Gastrocnemius medialis (tissue), 4 donors: ENCODE results near the gene CTNNA2. TPM values are rescaled to one million over a fixed set of nuclear protein-coding genes. Genes with fewer than 3 reads are reported as not detected.
A peak's percentile ranks its signal among the peaks of the same experiment; 100 is the strongest.

Experiments used
- ATAC-seq, 2 donors: fragments of 150-250 bp; one replicate each; pipeline ENCODE4 v1.9.1; 2016
- DNase-seq, 2 donors: peaks; one replicate each; pipeline ENCODE4 v3.0.0-alpha.2; 2019
- H3K27ac ChIP-seq, 4 donors: fragments of 200-600 bp; sonication (generic); 1 replicate in 1 of 4; 2 replicates in 3 of 4; pipeline ENCODE4 v1.5.1; 2016 to 2018; ENCODE audit warnings: mild to moderate bottlenecking in 2 of 4, moderate library complexity in 1 of 4
- H3K27me3 ChIP-seq, 3 donors: fragments of 200-600 bp; sonication (generic) in 2 of 3; 1 replicate in 1 of 3; 2 replicates in 2 of 3; pipeline versions ENCODE4 v1.5.1 to v1.6.0; 2016 to 2019; ENCODE audit warnings: mild to moderate bottlenecking in 1 of 3, moderate library complexity in 1 of 3
- H3K36me3 ChIP-seq, 2 donors: fragments of 200-600 bp; sonication (generic) in 1 of 2; one replicate each; pipeline ENCODE4 v1.5.1; 2017 to 2018
- H3K4me1 ChIP-seq, 2 donors: fragments of 200-600 bp; sonication (generic) in 1 of 2; one replicate each; pipeline ENCODE4 v1.5.1; 2016 to 2017; ENCODE audit warnings: mild to moderate bottlenecking in 2 of 2
- H3K4me3 ChIP-seq, 4 donors: fragments of 200-600 bp; sonication (generic) in 3 of 4; 1 replicate in 1 of 4; 2 replicates in 3 of 4; pipeline ENCODE4 v1.5.1; 2016 to 2019; ENCODE audit warnings: mild to moderate bottlenecking in 2 of 4
- H3K9me3 ChIP-seq, 3 donors: fragments of 200-600 bp; sonication (generic) in 2 of 3; 1 replicate in 1 of 3; 2 replicates in 2 of 3; pipeline ENCODE4 v1.5.1; 2016 to 2019
- POLR2A ChIP-seq, 2 donors: fragments of 450-650 bp; IDR thresholded peaks; one replicate each; pipeline ENCODE4 v1.6.1; 2017; ENCODE audit warnings: antibody characterized with exemption in 2 of 2, mild to moderate bottlenecking in 2 of 2, moderate library complexity in 2 of 2
- in situ Hi-C, 4 donors: fragments of 200-750 bp; cut with MboI; loops; one replicate each; pipeline versions ENCODE4 v1.15.0 to v1.8.0; 2017; ENCODE audit warnings: low sequenced_read_pairs in 4 of 4
- intact Hi-C: fragments of 100-400 bp; cut with DNase I; formaldehyde crosslinking; loops from one replicate; pipeline ENCODE4 v1.15.1; 2023; ENCODE audit warnings: low total_unique reads
- total RNA-seq, 4 donors: library from RNA; depleted of rRNA; stranded (reverse); fragments of >200 nt; gene quantifications; one replicate each; pipeline versions ENCODE4 v1.1.0 to v1.2.3, GENCODE V29; 2016
- TF ChIP-seq, protein P1 (sequence below), 5 experiments: fragments of 450-650 bp in 3 of 5; fragments of 200-600 bp in 2 of 5; sonication (generic) in 2 of 5; IDR thresholded peaks in 4 of 5; conservative IDR thresholded peaks in 1 of 5; 1 replicate in 4 of 5; 2 replicates in 1 of 5; pipeline ENCODE4 v1.5.1; 2016 to 2019; ENCODE audit warnings: antibody characterized with exemption in 5 of 5, mild to moderate bottlenecking in 3 of 5, moderate library complexity in 3 of 5

Gene CTNNA2
- not detected for total RNA-seq

DNA sequence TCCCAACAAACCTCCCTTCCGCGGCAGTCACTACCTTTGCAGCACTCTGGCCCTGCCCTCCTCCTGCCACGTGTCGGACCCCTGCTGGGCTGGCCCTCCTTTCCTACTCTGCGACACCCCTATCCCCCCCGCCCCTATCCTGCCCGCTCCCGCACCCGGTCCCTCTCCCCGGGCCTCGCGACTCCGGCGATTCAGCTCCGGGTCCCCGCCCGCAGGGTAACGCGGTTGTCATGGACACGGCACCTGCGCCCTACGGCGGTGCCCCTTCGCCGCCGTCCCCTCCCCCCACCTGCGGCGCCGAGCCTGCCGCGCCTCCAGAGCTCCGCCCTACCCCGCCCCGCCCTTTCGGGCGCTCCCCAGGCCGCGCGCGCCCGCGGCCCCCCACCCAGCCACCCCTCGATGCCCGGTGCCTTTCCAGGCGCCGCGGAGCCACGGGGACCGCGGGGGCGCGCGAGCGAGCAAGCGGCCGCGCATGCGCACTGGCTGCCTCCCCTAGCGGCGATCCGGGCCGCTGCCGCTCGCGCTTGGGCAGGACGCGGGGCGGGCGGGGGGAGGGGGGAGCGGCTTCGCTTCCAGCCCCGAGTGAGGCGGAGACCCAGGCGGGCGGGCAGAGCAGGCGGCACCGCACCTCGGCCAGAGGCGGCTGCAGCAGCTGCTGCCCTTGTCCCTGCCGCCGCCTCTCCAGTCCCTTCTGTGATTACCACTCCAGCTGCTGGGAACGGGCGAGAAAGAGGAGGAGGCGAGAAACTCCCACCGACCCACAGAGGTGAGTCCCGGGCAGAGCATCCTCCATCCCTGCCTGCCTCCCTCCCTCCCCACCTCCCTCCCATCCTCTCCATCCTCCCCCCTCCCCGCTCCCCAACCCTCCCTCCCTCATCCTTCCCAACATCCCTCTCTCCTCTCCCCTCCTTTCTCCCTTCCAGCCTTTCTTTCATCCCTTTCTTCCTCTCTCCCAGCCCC, at the start of gene CTNNA2:
Gene CTNNA2, plus strand, starts transcription at position 610 of the 960 bp plus-strand sequence.
- TF ChIP-seq POLR2A (IDR thresholded peaks at IDR 0.05), result no peak
- in situ Hi-C loops, result no loop called here
- DNase-seq, result no peak
- intact Hi-C loops, result no loop called here
- H3K36me3 ChIP-seq, result no peaks in the 10 kb centered on the region
- no peak for ATAC-seq
- peak within 1 kb of the TSS in 3 of 4 donors; percentile 21 to 30 (median 27) for H3K4me3 ChIP-seq
- H3K27ac ChIP-seq, result no peak within 1 kb of the TSS
- H3K4me1 ChIP-seq, result no peaks in the 10 kb centered on the region
- no peaks in the 10 kb centered on the region for H3K9me3 ChIP-seq
- H3K27me3 ChIP-seq, result peaks cover 5 to 16% (median 6%) of the 10 kb centered on the region in 3 donors

- intact Hi-C loops, result no loop called here
- no peaks in the 10 kb centered on the region for H3K36me3 ChIP-seq
- no peak overlapping the region for H3K4me3 ChIP-seq
- TF ChIP-seq, protein P1, sequence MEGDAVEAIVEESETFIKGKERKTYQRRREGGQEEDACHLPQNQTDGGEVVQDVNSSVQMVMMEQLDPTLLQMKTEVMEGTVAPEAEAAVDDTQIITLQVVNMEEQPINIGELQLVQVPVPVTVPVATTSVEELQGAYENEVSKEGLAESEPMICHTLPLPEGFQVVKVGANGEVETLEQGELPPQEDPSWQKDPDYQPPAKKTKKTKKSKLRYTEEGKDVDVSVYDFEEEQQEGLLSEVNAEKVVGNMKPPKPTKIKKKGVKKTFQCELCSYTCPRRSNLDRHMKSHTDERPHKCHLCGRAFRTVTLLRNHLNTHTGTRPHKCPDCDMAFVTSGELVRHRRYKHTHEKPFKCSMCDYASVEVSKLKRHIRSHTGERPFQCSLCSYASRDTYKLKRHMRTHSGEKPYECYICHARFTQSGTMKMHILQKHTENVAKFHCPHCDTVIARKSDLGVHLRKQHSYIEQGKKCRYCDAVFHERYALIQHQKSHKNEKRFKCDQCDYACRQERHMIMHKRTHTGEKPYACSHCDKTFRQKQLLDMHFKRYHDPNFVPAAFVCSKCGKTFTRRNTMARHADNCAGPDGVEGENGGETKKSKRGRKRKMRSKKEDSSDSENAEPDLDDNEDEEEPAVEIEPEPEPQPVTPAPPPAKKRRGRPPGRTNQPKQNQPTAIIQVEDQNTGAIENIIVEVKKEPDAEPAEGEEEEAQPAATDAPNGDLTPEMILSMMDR (IDR thresholded peaks at IDR 0.05 in 4 of 5, conservative IDR thresholded peaks at IDR 0.05 in 1 of 5), result no peak
- TF ChIP-seq POLR2A (IDR thresholded peaks at IDR 0.05), result no peak
- no peaks in the 10 kb centered on the region for H3K9me3 ChIP-seq
- H3K4me1 ChIP-seq, result no peaks in the 10 kb centered on the region
- in situ Hi-C loops, result no loop called here
- ATAC-seq (no peak), DNase-seq (no peak)
- H3K27me3 ChIP-seq, result no peaks in the 10 kb centered on the region
- no peak overlapping the region for H3K27ac ChIP-seq
Observed at GRCh38 chr2:79487399-79487798, 25.5 kb upstream of the CTNNA2 start.

- TF ChIP-seq, protein P1 (IDR thresholded peaks at IDR 0.05 in 4 of 5, conservative IDR thresholded peaks at IDR 0.05 in 1 of 5), result no peak
- TF ChIP-seq POLR2A (IDR thresholded peaks at IDR 0.05), result no peak
- no peak for ATAC-seq
- Histone ChIP-seq H3K27me3 (peaks cover 5 to 16% (median 6%) of the 10 kb centered on the region in 3 donors), H3K36me3 (no peaks in the 10 kb centered on the region), H3K27ac (no peak overlapping the region), H3K4me1 (no peaks in the 10 kb centered on the region), H3K9me3 (no peaks in the 10 kb centered on the region), H3K4me3 (no peak overlapping the region)
- in situ Hi-C loops (no loop called here), intact Hi-C loops (no loop called here)
- no peak for DNase-seq
Observed at GRCh38 chr2:79511320-79511951, 1.4 kb upstream of the CTNNA2 start.

GRCh38 chr2:79513711-79514110, 860 bp downstream of the CTNNA2 start:
- TF ChIP-seq POLR2A (IDR thresholded peaks at IDR 0.05), result no peak
- TF ChIP-seq, protein P1 (IDR thresholded peaks at IDR 0.05 in 4 of 5, conservative IDR thresholded peaks at IDR 0.05 in 1 of 5), result no peak
- intact Hi-C loops (no loop called here), in situ Hi-C loops (no loop called here)
- DNase-seq, result no peak
- Histone ChIP-seq H3K27ac (no peak overlapping the region), H3K27me3 (peaks cover 5 to 16% (median 6%) of the 10 kb centered on the region in 3 donors), H3K4me1 (no peaks in the 10 kb centered on the region), H3K36me3 (no peaks in the 10 kb centered on the region), H3K4me3 (no peak overlapping the region), H3K9me3 (no peaks in the 10 kb centered on the region)
- ATAC-seq, result no peak

- no peak overlapping the region for H3K4me3 ChIP-seq
- intact Hi-C loops (no loop called here), in situ Hi-C loops (no loop called here)
- H3K9me3 ChIP-seq, result peaks cover 0 to 5% (median 0%) of the 10 kb centered on the region in 3 donors
- DNase-seq (no peak), ATAC-seq (no peak)
- H3K4me1 ChIP-seq, result no peaks in the 10 kb centered on the region
- no peak for TF ChIP-seq POLR2A (IDR thresholded peaks at IDR 0.05)
- TF ChIP-seq, protein P1 (IDR thresholded peaks at IDR 0.05 in 4 of 5, conservative IDR thresholded peaks at IDR 0.05 in 1 of 5), result no peak
- no peaks in the 10 kb centered on the region for H3K36me3 ChIP-seq
- no peaks in the 10 kb centered on the region for H3K27me3 ChIP-seq
- no peak overlapping the region for H3K27ac ChIP-seq
Observed at GRCh38 chr2:79529636-79530035, 16.8 kb downstream of the CTNNA2 start.
